ENCODE measurements around the gene IL1RAPL1.

The IL1RAPL1 gene

GRCh38 chrX:29477878-29478277 lies 890.6 kb downstream of the IL1RAPL1 start:
- no peak overlapping the region for H3K27ac ChIP-seq
- TF ChIP-seq ZFX (IDR thresholded peaks at IDR 0.05), result no peak
- no peak for TF ChIP-seq CTCF (conservative IDR thresholded peaks at IDR 0.05)

- H3K27ac ChIP-seq, result no peak overlapping the region
- TF ChIP-seq ZFX (IDR thresholded peaks at IDR 0.05), result no peak
- peak; percentile 68 for TF ChIP-seq CTCF (conservative IDR thresholded peaks at IDR 0.05)
Observed at GRCh38 chrX:29478336-29479069, 891.3 kb downstream of the IL1RAPL1 start.

GRCh38 chrX:29487214-29487613 lies 900.0 kb downstream of the IL1RAPL1 start:
- TF ChIP-seq CTCF (conservative IDR thresholded peaks at IDR 0.05) (no peak), ZFX (IDR thresholded peaks at IDR 0.05) (no peak)
- H3K27ac ChIP-seq, result no peak overlapping the region

- no peak overlapping the region for H3K27ac ChIP-seq
- TF ChIP-seq CTCF (conservative IDR thresholded peaks at IDR 0.05), result no peak
Observed at GRCh38 chrX:29487714-29488113, 900.5 kb downstream of the IL1RAPL1 start.

GRCh38 chrX:29488919-29489318 lies 901.7 kb downstream of the IL1RAPL1 start:
- TF ChIP-seq CTCF (conservative IDR thresholded peaks at IDR 0.05) (no peak), ZFX (IDR thresholded peaks at IDR 0.05) (no peak)
- no peak overlapping the region for H3K27ac ChIP-seq

DNA sequence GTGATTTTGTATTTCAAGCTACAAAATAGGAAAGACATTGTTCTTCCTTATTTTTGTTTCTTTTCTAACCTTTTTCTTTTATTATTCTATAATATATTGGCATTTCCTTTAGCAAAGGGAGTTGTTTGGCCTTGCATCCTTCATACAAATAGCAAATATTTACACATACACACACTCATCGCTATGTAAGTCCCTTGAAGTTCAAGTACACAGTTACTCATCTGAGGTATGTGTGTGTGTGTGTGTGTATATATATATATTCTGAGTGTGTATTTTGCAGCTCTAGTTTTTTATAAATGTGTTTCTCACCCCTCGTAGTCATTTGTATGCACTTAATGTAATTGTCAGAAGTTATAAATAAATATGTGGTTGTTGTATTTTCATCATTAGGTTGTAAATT lies 903.4 kb downstream of the IL1RAPL1 start:
- H3K27ac ChIP-seq, result no peak overlapping the region

DNA sequence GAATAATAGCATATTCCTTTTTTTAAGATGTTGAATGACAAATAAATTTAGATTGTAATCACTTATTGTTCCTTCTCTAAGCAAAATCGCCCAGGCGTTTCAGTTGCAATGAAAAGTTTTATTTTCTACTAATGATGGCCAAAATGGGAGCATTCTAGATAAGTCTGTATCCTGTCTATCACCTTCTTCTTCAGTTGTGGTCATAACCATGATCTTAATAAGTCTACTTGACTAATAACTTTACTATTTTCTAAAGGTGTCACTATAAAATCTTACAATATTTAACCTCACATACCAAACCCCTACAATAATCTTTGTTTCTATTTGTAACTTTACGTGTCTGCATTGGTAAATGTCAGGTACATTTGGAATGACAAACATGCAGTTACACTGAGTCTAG lies 904.4 kb downstream of the IL1RAPL1 start:
- no peak overlapping the region for H3K27ac ChIP-seq
- TF ChIP-seq ZFX (IDR thresholded peaks at IDR 0.05) (no peak), CTCF (conservative IDR thresholded peaks at IDR 0.05) (no peak)

More for the DNA sequence above, 903.4 kb downstream of the IL1RAPL1 start:
- no peak for TF ChIP-seq CTCF (conservative IDR thresholded peaks at IDR 0.05)
- TF ChIP-seq ZFX (IDR thresholded peaks at IDR 0.05), result no peak

Data from C4-2B (cell line).